Glutamatergic neuron (in vitro differentiated cells): ENCODE results near the gene VIP. TPM values are rescaled to one million over a fixed set of nuclear protein-coding genes. Genes with fewer than 3 reads are reported as not detected.

Source experiments
- DNase-seq: peaks from one replicate; pipeline ENCODE4 v3.0.0; 2022
- H3K27ac Mint-ChIP-seq: one replicate; pipeline ENCODE4 v1.8.0; 2020; ENCODE audit warnings: mild to moderate bottlenecking, mixed read lengths, inconsistent platforms; ENCODE audit not compliant: unreplicated experiment
- H3K27me3 Mint-ChIP-seq: one replicate; pipeline ENCODE4 v1.8.0; 2020; ENCODE audit warnings: mild to moderate bottlenecking, moderate library complexity, mixed read lengths, inconsistent platforms; ENCODE audit not compliant: unreplicated experiment
- H3K36me3 Mint-ChIP-seq: one replicate; pipeline ENCODE4 v1.8.0; 2020; ENCODE audit warnings: mild to moderate bottlenecking, mixed read lengths, inconsistent platforms; ENCODE audit not compliant: unreplicated experiment
- H3K4me1 Mint-ChIP-seq: one replicate; pipeline ENCODE4 v1.8.0; 2020; ENCODE audit warnings: mild to moderate bottlenecking, low read depth, mixed read lengths, inconsistent platforms; ENCODE audit not compliant: unreplicated experiment
- H3K4me3 Mint-ChIP-seq: one replicate; pipeline ENCODE4 v1.8.0; 2020; ENCODE audit warnings: mild to moderate bottlenecking, mixed read lengths, inconsistent platforms; ENCODE audit not compliant: unreplicated experiment
- H3K9me3 Mint-ChIP-seq: one replicate; pipeline ENCODE4 v1.8.0; 2020; ENCODE audit warnings: mild to moderate bottlenecking, moderate library complexity, mixed read lengths, inconsistent platforms; ENCODE audit not compliant: unreplicated experiment
- CTCF ChIP-seq: fragments of 200-600 bp; sonication (generic); IDR thresholded peaks from one replicate; pipeline ENCODE4 v1.5.0; 2021; ENCODE audit not compliant: partially characterized antibody, unreplicated experiment
- total RNA-seq: library from RNA; stranded (reverse); fragmentation: NEBNext Ultra II Directional; extraction: Animal tissue kit (Norgen Biotek cat#: 25700); gene quantifications from one replicate; pipeline ENCODE4 v1.2.1, GENCODE V29; 2021; ENCODE audit not compliant: unreplicated experiment

Gene VIP
- total RNA-seq, 1 donor from 2014 or later = not detected

DNA sequence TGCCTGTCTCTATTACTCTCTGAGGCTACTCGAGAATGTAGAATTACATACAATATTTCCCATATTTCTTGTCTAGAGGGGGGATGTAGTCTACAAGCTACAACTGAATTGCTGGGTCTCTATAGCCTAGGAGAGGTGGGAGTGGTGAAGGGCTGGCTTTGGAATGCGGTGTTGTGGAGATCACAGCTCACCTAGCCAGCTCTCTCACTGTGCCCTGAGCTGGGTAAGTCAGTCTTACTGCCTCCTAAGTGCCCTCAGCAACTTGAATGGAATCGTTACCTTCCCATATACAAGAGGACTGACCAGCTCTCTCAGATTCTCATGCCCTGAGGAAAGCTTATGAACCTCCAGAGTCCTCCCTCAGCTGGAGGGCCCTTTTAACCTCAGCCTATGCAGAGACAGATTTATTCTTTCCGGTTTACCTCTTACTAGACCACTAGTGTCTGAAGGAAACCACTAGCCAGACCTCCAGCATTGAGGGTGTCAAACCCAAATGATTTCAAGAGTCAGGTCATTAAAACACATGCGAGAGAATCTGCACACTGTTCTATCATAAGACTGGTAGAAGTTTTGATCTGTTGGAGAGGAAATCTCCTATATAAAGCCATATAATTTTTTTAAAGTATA lies 20.6 kb downstream of the VIP start:
- no peaks in the 10 kb centered on the region for H3K27me3 Mint-ChIP-seq

DNA sequence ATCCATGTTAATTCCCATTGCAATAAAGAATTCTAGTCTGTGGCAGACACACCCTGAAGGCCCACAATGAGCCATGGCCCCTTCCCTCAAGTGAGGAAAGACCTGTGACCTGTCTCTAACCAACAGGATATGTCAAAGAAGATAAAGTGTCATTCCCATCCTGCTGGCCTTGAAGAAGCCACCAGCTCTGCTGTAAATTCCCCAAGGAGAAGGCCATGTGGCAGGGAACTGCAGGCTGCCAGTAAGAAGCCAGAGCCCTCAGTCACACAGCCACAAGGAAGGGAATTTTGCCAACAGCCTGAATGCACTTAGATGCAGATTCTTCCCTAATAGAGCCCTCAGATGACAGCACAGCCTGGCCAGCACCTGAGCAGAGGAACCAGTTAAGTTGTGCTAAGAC lies 24.8 kb downstream of the VIP start:
- Mint-ChIP-seq H3K4me1 (peaks cover 8% of the 10 kb centered on the region), H3K27ac (no peak overlapping the region), H3K4me3 (no peak overlapping the region), H3K36me3 (no peaks in the 10 kb centered on the region), H3K27me3 (no peaks in the 10 kb centered on the region), H3K9me3 (no peaks in the 10 kb centered on the region)
- TF ChIP-seq CTCF = no peak
- peak; percentile 24 for DNase-seq

More for the DNA sequence above, 20.6 kb downstream of the VIP start:
- DNase-seq = no peak
- Mint-ChIP-seq H3K4me3 (no peak overlapping the region), H3K36me3 (no peaks in the 10 kb centered on the region), H3K9me3 (no peaks in the 10 kb centered on the region), H3K27ac (no peak overlapping the region), H3K4me1 (peaks cover 8% of the 10 kb centered on the region)
- no peak for TF ChIP-seq CTCF

- H3K4me3 Mint-ChIP-seq = no peak overlapping the region
- peaks cover 8% of the 10 kb centered on the region for H3K4me1 Mint-ChIP-seq
- DNase-seq = no peak
- TF ChIP-seq CTCF = no peak
- no peak overlapping the region for H3K27ac Mint-ChIP-seq
- no peaks in the 10 kb centered on the region for H3K9me3 Mint-ChIP-seq
- H3K27me3 Mint-ChIP-seq = no peaks in the 10 kb centered on the region
- no peaks in the 10 kb centered on the region for H3K36me3 Mint-ChIP-seq
These were observed 26.2 kb downstream of the VIP start for GRCh38 chr6:152776833-152777232.

DNA sequence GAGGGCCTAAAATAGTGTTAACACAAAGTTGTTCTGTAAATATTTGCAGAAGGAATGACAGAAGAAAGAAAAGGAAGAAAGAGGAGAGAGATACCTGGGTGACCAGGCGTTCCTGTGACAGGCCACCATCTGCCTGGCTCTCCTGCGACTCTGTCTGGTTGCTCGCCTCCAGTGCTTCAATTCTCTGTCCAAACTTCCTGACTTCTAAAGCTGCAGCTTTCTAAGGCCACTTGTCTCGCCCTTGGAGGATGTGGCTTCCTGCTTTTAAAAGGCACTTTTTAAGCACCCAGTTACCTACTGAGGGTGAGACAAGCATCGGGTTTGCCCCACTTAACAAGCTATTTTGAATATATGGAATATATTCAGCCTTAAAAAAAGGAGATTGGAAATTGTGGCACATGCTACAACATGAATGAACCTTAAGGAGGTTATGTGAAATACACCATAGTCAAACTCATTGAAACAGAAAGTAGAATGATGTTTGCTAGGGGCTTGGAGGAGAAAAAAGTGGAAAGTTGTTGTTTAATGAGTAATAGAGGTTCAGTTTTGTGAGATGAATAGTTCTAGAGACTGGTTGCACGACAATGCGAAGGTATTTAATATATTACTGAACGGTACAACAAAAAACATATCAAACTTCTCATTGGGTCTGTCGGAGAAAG lies 32.8 kb downstream of the VIP start:
- no peaks in the 10 kb centered on the region for H3K4me1 Mint-ChIP-seq
- no peaks in the 10 kb centered on the region for H3K27me3 Mint-ChIP-seq
- no peaks in the 10 kb centered on the region for H3K36me3 Mint-ChIP-seq
- H3K27ac Mint-ChIP-seq = no peak overlapping the region
- no peak for TF ChIP-seq CTCF
- no peaks in the 10 kb centered on the region for H3K9me3 Mint-ChIP-seq
- H3K4me3 Mint-ChIP-seq = no peak overlapping the region
- DNase-seq = no peak

DNA sequence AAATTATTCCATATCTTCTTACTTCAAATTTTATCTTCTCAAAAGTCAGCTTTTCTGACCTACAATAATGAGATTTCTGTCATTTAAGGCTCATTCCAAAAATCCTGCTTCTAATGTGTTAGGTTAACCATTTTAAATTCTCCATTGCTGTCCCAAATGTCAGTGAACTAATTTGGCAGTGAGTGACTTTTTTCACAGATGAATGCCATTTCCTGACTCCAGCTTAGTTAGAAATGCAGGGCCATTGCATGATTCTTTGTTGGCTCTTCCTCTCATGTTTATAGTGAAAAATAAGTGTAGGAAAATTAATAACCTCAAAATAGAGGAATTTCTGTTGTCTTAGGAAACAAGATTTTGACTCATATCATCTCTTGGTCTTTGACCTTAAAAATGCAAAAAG lies 44.1 kb downstream of the VIP start:
- DNase-seq = no peak
- Mint-ChIP-seq H3K4me3 (no peak overlapping the region), H3K27me3 (no peaks in the 10 kb centered on the region), H3K36me3 (no peaks in the 10 kb centered on the region), H3K27ac (no peak overlapping the region), H3K9me3 (no peaks in the 10 kb centered on the region), H3K4me1 (no peaks in the 10 kb centered on the region)
- no peak for TF ChIP-seq CTCF
